IMR-90 (cell line): Measurements from ENCODE around the gene AKAP6. TPM values are rescaled to one million over a fixed set of nuclear protein-coding genes. Genes with fewer than 3 reads are reported as not detected.

Experiments
- ATAC-seq: fragments of 200-7000 bp; cut with Tn5 transposase; 2 replicates; pipeline ENCODE4 v1.9.1; 2020; ENCODE audit warnings: low read depth, mild to moderate bottlenecking, moderate library complexity
- BruUV-seq: library from RNA; stranded (reverse); fragments of 400-500 nt; replicated peaks from 2 replicates; lab custom pipeline; 2021; lab: Mats Ljungman, UMichigan
- CTCF ChIA-PET: fragments of 300-600 bp; formaldehyde crosslinking; extraction: SDS; loops from one replicate; lab custom pipeline; 2021; ENCODE audit warnings: antibody characterized with exemption; lab: Yijun Ruan, JAX
- POLR2A ChIA-PET: fragments of 300-600 bp; sonication (Branson Sonifier 250); formaldehyde crosslinking; loops from one replicate; lab custom pipeline; 2022; ENCODE audit warnings: antibody characterized with exemption; ENCODE audit not compliant: unreplicated experiment; lab: Charles Lee
- DNase-seq: peaks from one replicate; pipeline ENCODE4 v3.0.0; 2013
- H2AFZ ChIP-seq: replicated peaks from 2 replicates; pipeline ENCODE3; 2013; ENCODE audit warnings: low read length, mild to moderate bottlenecking; ENCODE audit not compliant: poor library complexity
- H2AK5ac ChIP-seq: 2 replicates; pipeline ENCODE4 v1.6.1; 2013; ENCODE audit warnings: low read depth, low read length, inconsistent platforms
- H2AK9ac ChIP-seq: replicated peaks from 2 replicates; pipeline ENCODE3; 2013; ENCODE audit warnings: mild to moderate bottlenecking, low read depth, low read length, moderate library complexity; ENCODE audit not compliant: poor library complexity
- H2BK120ac ChIP-seq: 2 replicates; pipeline ENCODE4 v1.6.1; 2013; ENCODE audit warnings: low read depth, low read length, inconsistent platforms
- H2BK15ac ChIP-seq: 3 replicates; pipeline ENCODE4 v1.6.1; 2013; ENCODE audit warnings: low read depth, low read length, inconsistent platforms
- H2BK20ac ChIP-seq: 2 replicates; pipeline ENCODE4 v1.6.1; 2013; ENCODE audit warnings: low read depth, mild to moderate bottlenecking, inconsistent platforms, low read length, moderate library complexity
- H2BK5ac ChIP-seq: 2 replicates; pipeline ENCODE4 v1.6.1; 2013; ENCODE audit warnings: mild to moderate bottlenecking, low read depth, low read length, inconsistent platforms; ENCODE audit not compliant: poor library complexity, severe bottlenecking
- H3K14ac ChIP-seq: replicated peaks from 2 replicates; pipeline ENCODE4 v1.6.1; 2013; ENCODE audit warnings: low read depth, low read length, inconsistent platforms
- H3K18ac ChIP-seq: 2 replicates; pipeline ENCODE4 v1.6.1; 2013; ENCODE audit warnings: low read depth, low read length, control low read depth
- H3K23ac ChIP-seq: 2 replicates; pipeline ENCODE4 v1.6.1; 2013; ENCODE audit warnings: low read depth, low read length, inconsistent platforms
- H3K27ac ChIP-seq: 2 replicates; pipeline ENCODE4 v1.5.1; 2013; ENCODE audit warnings: mild to moderate bottlenecking, control low read depth, low read length; ENCODE audit not compliant: insufficient read depth
- H3K27me3 ChIP-seq: 2 replicates; pipeline ENCODE4 v1.6.1; 2013; ENCODE audit warnings: low read length; ENCODE audit not compliant: control insufficient read depth, insufficient read depth
- H3K36me3 ChIP-seq: 2 replicates; pipeline ENCODE4 v1.6.1; 2013; ENCODE audit warnings: low read length, mixed read lengths; ENCODE audit not compliant: control insufficient read depth, insufficient read depth
- H3K4ac ChIP-seq: 2 replicates; pipeline ENCODE4 v1.6.1; 2013; ENCODE audit warnings: low read depth, low read length, inconsistent platforms
- H3K4me1 ChIP-seq: 2 replicates; pipeline ENCODE4 v1.6.1; 2013; ENCODE audit warnings: low read length, mixed read lengths; ENCODE audit not compliant: control insufficient read depth, insufficient read depth
- H3K4me2 ChIP-seq: 2 replicates; pipeline ENCODE4 v1.6.1; 2013; ENCODE audit warnings: low read depth, mild to moderate bottlenecking, control low read depth, low read length, moderate library complexity
- H3K4me3 ChIP-seq: 2 replicates; pipeline ENCODE4 v1.5.1; 2013; ENCODE audit warnings: low read depth, mild to moderate bottlenecking, control low read depth, low read length, moderate library complexity; ENCODE audit not compliant: insufficient read depth
- H3K56ac ChIP-seq: 2 replicates; pipeline ENCODE4 v1.6.1; 2013; ENCODE audit warnings: low read length, inconsistent platforms; ENCODE audit not compliant: insufficient read depth; ENCODE audit errors: extremely low read depth
- H3K79me1 ChIP-seq, 2 experiments: 2 replicates each; pipeline ENCODE4 v1.6.1; 2013; ENCODE audit warnings: low read length in 2 of 2, inconsistent platforms in 1 of 2, low read depth in 1 of 2
- H3K9ac ChIP-seq: 2 replicates; pipeline ENCODE4 v1.6.1; 2013; ENCODE audit warnings: low read depth, low read length, control low read depth
- H3K9me1 ChIP-seq: 2 replicates; pipeline ENCODE4 v1.6.1; 2013; ENCODE audit warnings: low read length, inconsistent platforms; ENCODE audit not compliant: insufficient read depth
- H3K9me3 ChIP-seq: 2 replicates; pipeline ENCODE4 v1.6.1; 2013; ENCODE audit warnings: low read length; ENCODE audit not compliant: control insufficient read depth, insufficient read depth
- H4K20me1 ChIP-seq: 2 replicates; pipeline ENCODE4 v1.6.1; 2013; ENCODE audit warnings: low read length, inconsistent platforms; ENCODE audit not compliant: insufficient read depth
- H4K5ac ChIP-seq: 2 replicates; pipeline ENCODE4 v1.6.1; 2013; ENCODE audit warnings: mild to moderate bottlenecking, low read depth, low read length, control low read depth
- H4K8ac ChIP-seq, 2 experiments: 2 replicates each; pipeline ENCODE4 v1.6.1; 2013; ENCODE audit warnings: low read depth in 2 of 2, low read length in 2 of 2, control low read depth in 1 of 2, inconsistent platforms in 1 of 2
- H4K91ac ChIP-seq: 2 replicates; pipeline ENCODE4 v1.6.1; 2013; ENCODE audit warnings: low read depth, low read length, inconsistent platforms; ENCODE audit not compliant: insufficient read depth
- BHLHE40 ChIP-seq: fragments of 150-350 bp; IDR thresholded peaks from 2 replicates; pipeline ENCODE4 v1.6.1; 2016; ENCODE audit warnings: mild to moderate bottlenecking, low read depth, low read length
- CHD1 ChIP-seq: IDR thresholded peaks from 2 replicates; pipeline ENCODE4 v1.6.1; 2012; ENCODE audit warnings: low read depth, low read length, improper control_type of control experiment
- ELK1 ChIP-seq: fragments of 150-350 bp; IDR thresholded peaks from 2 replicates; pipeline ENCODE4 v1.6.1; 2016; ENCODE audit warnings: low read depth, mild to moderate bottlenecking, low read length, moderate library complexity, borderline replicate concordance
- FOS ChIP-seq: fragments of 150-350 bp; IDR thresholded peaks from 2 replicates; pipeline ENCODE4 v1.6.1; 2016; ENCODE audit warnings: low read depth, low read length
- MAFK ChIP-seq: IDR thresholded peaks from 2 replicates; pipeline ENCODE4 v1.6.1; 2012; ENCODE audit warnings: low read depth, low read length, improper control_type of control experiment
- MAZ ChIP-seq: IDR thresholded peaks from 2 replicates; pipeline ENCODE4 v1.6.1; 2012; ENCODE audit warnings: low read depth, mild to moderate bottlenecking, low read length, improper control_type of control experiment, moderate library complexity, borderline replicate concordance
- MXI1 ChIP-seq: IDR thresholded peaks from 2 replicates; pipeline ENCODE4 v1.6.1; 2012; ENCODE audit warnings: low read depth, mild to moderate bottlenecking, low read length, moderate library complexity, borderline replicate concordance
- NFE2L2 ChIP-seq: fragments of 150-350 bp; IDR thresholded peaks from 2 replicates; pipeline ENCODE4 v1.6.1; 2016; ENCODE audit warnings: low read depth, mild to moderate bottlenecking, low read length
- POLR2A ChIP-seq: IDR thresholded peaks from 2 replicates; pipeline ENCODE4 v1.6.1; 2012; ENCODE audit warnings: mild to moderate bottlenecking, low read depth, low read length
- RAD21 ChIP-seq: IDR thresholded peaks from 2 replicates; pipeline ENCODE4 v1.6.1; 2012; ENCODE audit warnings: low read length, improper control_type of control experiment
- RCOR1 ChIP-seq: IDR thresholded peaks from 2 replicates; pipeline ENCODE4 v1.6.1; 2012; ENCODE audit warnings: mild to moderate bottlenecking, low read length, improper control_type of control experiment; ENCODE audit not compliant: insufficient replicate concordance
- RFX5 ChIP-seq: IDR thresholded peaks from 2 replicates; pipeline ENCODE4 v1.8.0; 2012; ENCODE audit warnings: low read depth, mild to moderate bottlenecking, low read length, moderate library complexity
- SMC3 ChIP-seq: fragments of 150-350 bp; IDR thresholded peaks from 2 replicates; pipeline ENCODE4 v1.6.1; 2016; ENCODE audit warnings: low read depth, mild to moderate bottlenecking, antibody characterized with exemption, low read length, moderate library complexity
- WGBS, 2 experiments: methylation state at CpG; one replicate each; pipeline versions ENCODE4 v1.1.5 to v1.1.7; 2013; ENCODE audit warnings: missing lambda C conversion rate in 2 of 2; ENCODE audit not compliant: insufficient read length in 1 of 2; ENCODE audit errors: extremely low coverage in 2 of 2; 5-methylcytosine and 5-hydroxymethylcytosine counted together
- dilution Hi-C: fragments of 300-500 bp; cut with HindIII; formaldehyde crosslinking; loops from one replicate; pipeline ENCODE4 v1.14.3; 2018; ENCODE audit warnings: low sequenced_read_pairs; ENCODE audit not compliant: unreplicated experiment
- in situ Hi-C: fragments of 300-500 bp; cut with MboI; formaldehyde crosslinking; loops from 3 replicates; pipeline ENCODE4 v1.14.3; 2019; ENCODE audit warnings: low sequenced_read_pairs, inconsistent platforms, mixed read lengths
- intact Hi-C: fragments of 100-400 bp; cut with micrococcal nuclease; formaldehyde crosslinking; loops from 2 replicates; pipeline ENCODE4 v1.10.0; 2022
- polyA plus RNA-seq, 3 experiments: library from polyadenylated mRNA; depleted of rRNA; stranded (reverse); fragments of >200 nt; gene quantifications; 2 replicates each; pipeline ENCODE4 v1.2.3, GENCODE V29; 2012; ENCODE audit warnings: low replicate concordance in 1 of 3
- total RNA-seq: library from RNA; depleted of rRNA; stranded (reverse); fragments of >200 nt; gene quantifications from 2 replicates; pipeline ENCODE4 v1.2.3, GENCODE V29; 2012
- TF ChIP-seq, protein P1 (sequence below): conservative IDR thresholded peaks from 2 replicates; pipeline ENCODE4 v1.5.1; 2012; ENCODE audit warnings: mild to moderate bottlenecking, low read depth, low read length, improper control_type of control experiment
- TF ChIP-seq, protein P2 (sequence below): fragments of 150-350 bp; IDR thresholded peaks from 2 replicates; pipeline ENCODE4 v1.6.1; 2017; ENCODE audit warnings: mild to moderate bottlenecking, antibody characterized with exemption, low read length, low read depth

AKAP6 gene
- total and polyA plus RNA-seq, 2 of the 4 experiments (the other 2 are of a cell fraction) = 0.22 to 1.6 TPM

GRCh38 chr14:32531942-32532515, 202.9 kb downstream of the AKAP6 start:
- Histone ChIP-seq H2AK5ac (no peak overlapping the region), H3K4me2 (no peak overlapping the region), H3K23ac (no peak overlapping the region), H3K9me3 (no peaks in the 10 kb centered on the region), H3K4me3 (no peak overlapping the region), H3K36me3 (no peaks in the 10 kb centered on the region), H2BK15ac (no peak overlapping the region), H3K18ac (no peak overlapping the region), H4K5ac (no peak overlapping the region), H3K56ac (no peak overlapping the region), H3K27me3 (peaks cover 9% of the 10 kb centered on the region), H3K27ac (no peak overlapping the region), H3K9ac (no peak overlapping the region), H2AK9ac (no peak overlapping the region), H3K14ac (no peak overlapping the region), H4K8ac (no peak overlapping the region), H2BK120ac (no peak overlapping the region), H2AFZ (no peak overlapping the region), H4K91ac (no peak overlapping the region), H4K20me1 (no peaks in the 10 kb centered on the region), H2BK20ac (no peak overlapping the region), H2BK5ac (no peak overlapping the region), H3K4me1 (no peaks in the 10 kb centered on the region), H3K79me1 (no peaks in the 10 kb centered on the region), H3K9me1 (no peaks in the 10 kb centered on the region), H3K4ac (no peak overlapping the region)
- dilution Hi-C loops (no loop called here), in situ Hi-C loops (no loop called here), intact Hi-C loops (no loop called here)
- no TSS peak for BruUV-seq
- WGBS, 2 experiments = no CpG with 5 or more reads among the region's 2 CpGs
- CTCF ChIA-PET = no interaction called here
- no peak for TF ChIP-seq MAZ
- TF ChIP-seq MAFK = no peak
- no peak for TF ChIP-seq FOS
- TF ChIP-seq POLR2A = no peak
- TF ChIP-seq ELK1 = no peak
- TF ChIP-seq CHD1 = no peak
- TF ChIP-seq RAD21 = no peak
- no peak for TF ChIP-seq MXI1
- no peak for TF ChIP-seq RFX5
- no peak for TF ChIP-seq BHLHE40
- TF ChIP-seq RCOR1 = no peak
- TF ChIP-seq, protein P1, sequence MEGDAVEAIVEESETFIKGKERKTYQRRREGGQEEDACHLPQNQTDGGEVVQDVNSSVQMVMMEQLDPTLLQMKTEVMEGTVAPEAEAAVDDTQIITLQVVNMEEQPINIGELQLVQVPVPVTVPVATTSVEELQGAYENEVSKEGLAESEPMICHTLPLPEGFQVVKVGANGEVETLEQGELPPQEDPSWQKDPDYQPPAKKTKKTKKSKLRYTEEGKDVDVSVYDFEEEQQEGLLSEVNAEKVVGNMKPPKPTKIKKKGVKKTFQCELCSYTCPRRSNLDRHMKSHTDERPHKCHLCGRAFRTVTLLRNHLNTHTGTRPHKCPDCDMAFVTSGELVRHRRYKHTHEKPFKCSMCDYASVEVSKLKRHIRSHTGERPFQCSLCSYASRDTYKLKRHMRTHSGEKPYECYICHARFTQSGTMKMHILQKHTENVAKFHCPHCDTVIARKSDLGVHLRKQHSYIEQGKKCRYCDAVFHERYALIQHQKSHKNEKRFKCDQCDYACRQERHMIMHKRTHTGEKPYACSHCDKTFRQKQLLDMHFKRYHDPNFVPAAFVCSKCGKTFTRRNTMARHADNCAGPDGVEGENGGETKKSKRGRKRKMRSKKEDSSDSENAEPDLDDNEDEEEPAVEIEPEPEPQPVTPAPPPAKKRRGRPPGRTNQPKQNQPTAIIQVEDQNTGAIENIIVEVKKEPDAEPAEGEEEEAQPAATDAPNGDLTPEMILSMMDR = no peak
- no peak for TF ChIP-seq SMC3
- TF ChIP-seq, protein P2, sequence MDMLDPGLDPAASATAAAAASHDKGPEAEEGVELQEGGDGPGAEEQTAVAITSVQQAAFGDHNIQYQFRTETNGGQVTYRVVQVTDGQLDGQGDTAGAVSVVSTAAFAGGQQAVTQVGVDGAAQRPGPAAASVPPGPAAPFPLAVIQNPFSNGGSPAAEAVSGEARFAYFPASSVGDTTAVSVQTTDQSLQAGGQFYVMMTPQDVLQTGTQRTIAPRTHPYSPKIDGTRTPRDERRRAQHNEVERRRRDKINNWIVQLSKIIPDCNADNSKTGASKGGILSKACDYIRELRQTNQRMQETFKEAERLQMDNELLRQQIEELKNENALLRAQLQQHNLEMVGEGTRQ = no peak
- no peak for TF ChIP-seq NFE2L2
- POLR2A ChIA-PET = no interaction called here
- ATAC-seq = no peak
- no peak for DNase-seq
